SK-N-SH (cell line): ENCODE results near the gene CHST1. TPM values are rescaled to one million over a fixed set of nuclear protein-coding genes. Genes with fewer than 3 reads are reported as not detected.

ENCODE experiments used
- CTCF ChIA-PET: fragments of 300-600, 350-600 bp; formaldehyde crosslinking; extraction: SDS; loops from one replicate; lab custom pipeline; 2021; lab: Yijun Ruan, JAX
- POLR2A ChIA-PET: fragments of 350-600 bp; sonication (Branson Sonifier 250); formaldehyde crosslinking; extraction: SDS; loops from one replicate; lab custom pipeline; 2020; ENCODE audit warnings: antibody characterized with exemption, inconsistent platforms; lab: Yijun Ruan, JAX
- DNase-seq: peaks from one replicate; pipeline ENCODE4 v3.0.0; 2012
- H2AFZ ChIP-seq: fragments of 200-600 bp; sonication (generic); 2 replicates; pipeline ENCODE4 v1.8.1; 2016; ENCODE audit warnings: antibody characterized with exemption, mild to moderate bottlenecking, low read depth
- H3F3A ChIP-seq: fragments of 200-600 bp; sonication (generic); replicated peaks from 2 replicates; pipeline ENCODE3; 2016; ENCODE audit warnings: antibody characterized with exemption, mild to moderate bottlenecking; ENCODE audit not compliant: insufficient read depth
- H3K27ac ChIP-seq, 2 experiments: fragments of 200-500 bp in 1 of 2; fragments of 200-600 bp in 1 of 2; sonication (Bioruptor generic) in 1 of 2; sonication (generic), shearing (Covaris generic) in 1 of 2; 2 replicates each; pipeline versions ENCODE4 v1.5.1 to v1.6.1; 2014 to 2016; ENCODE audit warnings: low read depth in 2 of 2, inconsistent platforms in 1 of 2, low read length in 1 of 2, mild to moderate bottlenecking in 1 of 2, mixed read lengths in 1 of 2
- H3K27me3 ChIP-seq: fragments of 200-600 bp; sonication (generic), shearing (Covaris generic); 2 replicates; pipeline ENCODE4 v1.6.1; 2016; ENCODE audit warnings: mixed run types; ENCODE audit not compliant: insufficient read depth
- H3K36me3 ChIP-seq, 2 experiments: fragments of 200-500 bp in 1 of 2; fragments of 200-600 bp in 1 of 2; sonication (Bioruptor generic) in 1 of 2; sonication (generic) in 1 of 2; replicated peaks in 1 of 2; 2 replicates each; pipeline versions ENCODE3 to v1.5.1; 2014 to 2016; ENCODE audit warnings: low read length in 1 of 2, mild to moderate bottlenecking in 1 of 2; ENCODE audit not compliant: insufficient read depth in 2 of 2, control insufficient read depth in 1 of 2
- H3K4me1 ChIP-seq, 2 experiments: fragments of 200-500 bp in 1 of 2; fragments of 200-600 bp in 1 of 2; sonication (Bioruptor generic) in 1 of 2; sonication (generic), shearing (Covaris generic) in 1 of 2; 2 replicates each; pipeline versions ENCODE4 v1.5.1 to v1.6.1; 2014 to 2016; ENCODE audit warnings: low read depth in 1 of 2, low read length in 1 of 2, mixed run types in 1 of 2; ENCODE audit not compliant: insufficient read depth in 2 of 2, control insufficient read depth in 1 of 2
- H3K4me2 ChIP-seq: fragments of 200-600 bp; sonication (generic), shearing (Covaris generic); 2 replicates; pipeline ENCODE4 v1.6.1; 2017; ENCODE audit warnings: mixed run types
- H3K4me3 ChIP-seq, 2 experiments: fragments of 200-500 bp in 1 of 2; fragments of 200-600 bp in 1 of 2; sonication (Bioruptor generic) in 1 of 2; sonication (generic), shearing (Covaris generic) in 1 of 2; 2 replicates each; pipeline versions ENCODE4 v1.5.1 to v1.8.1; 2014 to 2016; ENCODE audit warnings: low read depth in 2 of 2, inconsistent platforms in 1 of 2, low read length in 1 of 2, mild to moderate bottlenecking in 1 of 2, mixed read lengths in 1 of 2, moderate library complexity in 1 of 2
- H3K79me2 ChIP-seq: fragments of 200-600 bp; sonication (generic); 2 replicates; pipeline ENCODE4 v1.8.1; 2017; ENCODE audit warnings: mild to moderate bottlenecking; ENCODE audit not compliant: insufficient read depth
- H3K9ac ChIP-seq: fragments of 200-600 bp; sonication (generic); 2 replicates; pipeline ENCODE4 v1.6.1; 2017; ENCODE audit warnings: mixed run types
- H3K9me2 ChIP-seq: fragments of 200-600 bp; sonication (generic); 2 replicates; pipeline ENCODE4 v1.6.1; 2017; ENCODE audit warnings: mixed run types
- H3K9me3 ChIP-seq: fragments of 200-600 bp; sonication (generic); 2 replicates; pipeline ENCODE4 v1.6.1; 2017; ENCODE audit warnings: mixed run types, mild to moderate bottlenecking, moderate library complexity
- H4K20me1 ChIP-seq: fragments of 200-600 bp; sonication (generic); 2 replicates; pipeline ENCODE4 v1.6.1; 2017; ENCODE audit warnings: mild to moderate bottlenecking, mixed run types; ENCODE audit not compliant: insufficient read depth
- CHD2 ChIP-seq: fragments of 150-350 bp; IDR thresholded peaks from 2 replicates; pipeline ENCODE4 v1.6.1; 2018; ENCODE audit warnings: low read length; ENCODE audit not compliant: partially characterized antibody
- CTCF ChIP-seq: fragments of 200-600 bp; sonication (generic); IDR thresholded peaks from 2 replicates; pipeline ENCODE4 v1.6.1; 2017; ENCODE audit warnings: antibody characterized with exemption, mild to moderate bottlenecking, moderate library complexity
- IRF3 ChIP-seq: fragments of 150-350 bp; IDR thresholded peaks from 2 replicates; pipeline ENCODE4 v1.6.1; 2016; ENCODE audit warnings: mild to moderate bottlenecking, low read depth, low read length
- JUND ChIP-seq: IDR thresholded peaks from 2 replicates; pipeline ENCODE4 v1.4.0; 2012
- MEF2A ChIP-seq: IDR thresholded peaks from 2 replicates; pipeline ENCODE4 v1.4.0; 2012; ENCODE audit warnings: low read depth, borderline replicate concordance
- MXI1 ChIP-seq: IDR thresholded peaks from 2 replicates; pipeline ENCODE4 v1.6.1; 2012; ENCODE audit warnings: mild to moderate bottlenecking, low read depth, low read length, improper control_type of control experiment
- PBX3 ChIP-seq: IDR thresholded peaks from 2 replicates; pipeline ENCODE4; 2012
- RAD21 ChIP-seq: IDR thresholded peaks from 2 replicates; pipeline ENCODE4 v1.6.1; 2012; ENCODE audit warnings: mild to moderate bottlenecking, low read length
- RCOR1 ChIP-seq: fragments of 150-350 bp; IDR thresholded peaks from 2 replicates; pipeline ENCODE4 v1.6.1; 2017; ENCODE audit warnings: antibody characterized with exemption, low read length
- RFX5 ChIP-seq: IDR thresholded peaks from 2 replicates; pipeline ENCODE4 v1.6.1; 2012; ENCODE audit warnings: mild to moderate bottlenecking, improper control_type of control experiment, low read length
- RXRA ChIP-seq: IDR thresholded peaks from 2 replicates; pipeline ENCODE4 v1.4.0; 2012; ENCODE audit warnings: low read depth, mild to moderate bottlenecking, borderline replicate concordance
- SMC3 ChIP-seq: IDR thresholded peaks from 2 replicates; pipeline ENCODE4 v1.6.1; 2012; ENCODE audit warnings: low read depth, low read length, improper control_type of control experiment
- TEAD4 ChIP-seq: IDR thresholded peaks from 2 replicates; pipeline ENCODE4 v1.4.0; 2012; ENCODE audit warnings: mild to moderate bottlenecking, borderline replicate concordance; ENCODE audit not compliant: insufficient read depth
- WGBS: methylation state at CpG from one replicate; pipeline ENCODE4 v1.1.6; 2017; ENCODE audit warnings: low lambda C conversion rate; 5-methylcytosine and 5-hydroxymethylcytosine counted together
- polyA plus RNA-seq, 3 experiments: library from polyadenylated mRNA; depleted of rRNA; stranded (reverse); fragments of >200 nt; gene quantifications; 2 replicates each; pipeline ENCODE4 v1.2.3, GENCODE V29; 2012
- TF ChIP-seq, protein P1 (sequence below): IDR thresholded peaks from 2 replicates; pipeline ENCODE4 v1.4.0; 2012; ENCODE audit warnings: low read depth, borderline replicate concordance

The CHST1 gene
- polyA plus RNA-seq, 1 of the 3 experiments (the other 2 are of a cell fraction), result 4.9 TPM

GRCh38 chr11:45657496-45658260 is 7.7 kb downstream of the CHST1 start:
- H3K27ac ChIP-seq, result peak overlapping the region in 1 of 2 experiments; percentile 83; a peak in 2 of 4 replicates
- DNase-seq, result no peak
- no peaks in the 10 kb centered on the region for H3F3A ChIP-seq
- peaks cover 43 to 47% of the 10 kb centered on the region in 2 experiments; a peak in 3 of 4 replicates for H3K4me1 ChIP-seq
- H2AFZ ChIP-seq, result peak overlapping the region; percentile 83; the same call in 1 of the 2 replicates
- H3K27me3 ChIP-seq, result no peaks in the 10 kb centered on the region
- H3K36me3 ChIP-seq, result no peaks in the 10 kb centered on the region
- no peaks in the 10 kb centered on the region for H3K9me2 ChIP-seq
- TF ChIP-seq MEF2A (no peak), JUND (no peak), RFX5 (no peak), RXRA (no peak)
- TF ChIP-seq, all 33 proteins: peak for 0
- Histone ChIP-seq H3K4me3 (no peak overlapping the region), H3K4me2 (peak overlapping the region; percentile 83; the same call in 1 of the 2 replicates), H3K9me3 (no peaks in the 10 kb centered on the region), H4K20me1 (no peaks in the 10 kb centered on the region), H3K79me2 (no peaks in the 10 kb centered on the region), H3K9ac (peak overlapping the region; percentile 56)
- POLR2A ChIA-PET, result no interaction called here
- CTCF ChIA-PET, result interaction anchor here (0.9 to 15.3 kb wide), 8 partner anchors 9 to 316 kb away, joined by 3 to 302 read pairs (median 12); partner anchors contain the start of gene CHST1
- WGBS, result 72% methylated on average over 6 of the region's 8 CpGs

DNA sequence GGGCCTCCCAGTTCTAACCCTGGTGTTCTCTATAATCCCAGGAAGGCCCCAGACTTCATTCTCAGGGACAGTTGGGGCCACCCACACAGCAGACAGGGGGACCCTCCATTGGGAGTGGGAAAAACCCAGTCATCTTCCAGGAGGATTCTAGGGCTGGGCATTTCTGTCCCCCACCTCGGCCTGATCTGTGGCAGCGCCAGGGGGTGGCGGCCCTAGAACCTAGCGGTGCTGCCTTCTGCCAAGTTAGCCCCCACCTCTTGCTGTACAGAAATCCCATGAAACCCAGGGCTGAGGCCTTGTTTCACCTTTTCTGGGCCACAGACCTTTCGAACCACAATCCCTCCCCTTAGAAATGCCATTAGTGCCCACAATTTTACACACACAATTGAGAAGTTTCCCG is 9.6 kb downstream of the CHST1 start:
- TF ChIP-seq TEAD4, result no peak
- TF ChIP-seq PBX3, result no peak
- Histone ChIP-seq H3K27me3 (no peaks in the 10 kb centered on the region), H3K4me1 (peaks cover 24 to 30% of the 10 kb centered on the region in 2 experiments; a peak in 3 of 4 replicates), H3K9ac (no peak overlapping the region), H2AFZ (no peak overlapping the region), H3K9me3 (no peaks in the 10 kb centered on the region), H4K20me1 (no peaks in the 10 kb centered on the region), H3K27ac (no peak overlapping the region), H3K4me2 (no peak overlapping the region), H3K4me3 (no peak overlapping the region), H3K36me3 (no peaks in the 10 kb centered on the region), H3K9me2 (no peaks in the 10 kb centered on the region), H3F3A (no peaks in the 10 kb centered on the region), H3K79me2 (no peaks in the 10 kb centered on the region)
- CTCF ChIA-PET, result interaction anchor here (0.6 to 15.3 kb wide), 31 partner anchors 8 to 720 kb away, joined by 3 to 302 read pairs (median 6); partner anchors contain the start of gene CHST1
- DNase-seq, result no peak
- POLR2A ChIA-PET, result no interaction called here
- WGBS, result 84% methylated on average over 2 of the region's 6 CpGs

DNA sequence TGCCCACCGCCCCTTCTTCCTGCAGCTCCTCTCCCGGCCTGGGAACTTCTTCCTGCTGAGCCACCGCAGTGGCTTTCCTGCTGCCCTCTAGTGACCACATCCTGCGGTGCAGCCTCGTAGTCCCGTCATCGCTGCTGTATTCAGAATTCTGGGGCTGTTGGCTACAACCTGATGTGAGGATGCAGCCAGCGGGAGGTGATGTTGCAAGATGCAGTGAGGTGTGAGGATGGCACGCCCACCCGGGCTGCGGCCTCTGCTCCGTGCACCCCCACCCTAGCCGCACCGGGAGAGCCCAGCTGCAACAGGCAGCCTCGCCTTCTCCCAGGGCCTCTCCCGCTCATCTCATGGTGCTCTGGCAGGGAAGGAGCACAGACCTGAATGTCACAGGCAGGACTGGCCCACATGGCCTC is 10.1 kb downstream of the CHST1 start:
- Histone ChIP-seq H3K9me2 (no peaks in the 10 kb centered on the region), H2AFZ (no peak overlapping the region), H3K27ac (no peak overlapping the region), H3K4me1 (peaks cover 19 to 26% of the 10 kb centered on the region in 2 experiments; a peak in 3 of 4 replicates)
- TF ChIP-seq IRF3, result no peak
- no peak for TF ChIP-seq JUND
- 0 out of 2 replicates have a peak, but pooled peaks have one; percentile 44 for TF ChIP-seq RCOR1
- TF ChIP-seq, protein P1, sequence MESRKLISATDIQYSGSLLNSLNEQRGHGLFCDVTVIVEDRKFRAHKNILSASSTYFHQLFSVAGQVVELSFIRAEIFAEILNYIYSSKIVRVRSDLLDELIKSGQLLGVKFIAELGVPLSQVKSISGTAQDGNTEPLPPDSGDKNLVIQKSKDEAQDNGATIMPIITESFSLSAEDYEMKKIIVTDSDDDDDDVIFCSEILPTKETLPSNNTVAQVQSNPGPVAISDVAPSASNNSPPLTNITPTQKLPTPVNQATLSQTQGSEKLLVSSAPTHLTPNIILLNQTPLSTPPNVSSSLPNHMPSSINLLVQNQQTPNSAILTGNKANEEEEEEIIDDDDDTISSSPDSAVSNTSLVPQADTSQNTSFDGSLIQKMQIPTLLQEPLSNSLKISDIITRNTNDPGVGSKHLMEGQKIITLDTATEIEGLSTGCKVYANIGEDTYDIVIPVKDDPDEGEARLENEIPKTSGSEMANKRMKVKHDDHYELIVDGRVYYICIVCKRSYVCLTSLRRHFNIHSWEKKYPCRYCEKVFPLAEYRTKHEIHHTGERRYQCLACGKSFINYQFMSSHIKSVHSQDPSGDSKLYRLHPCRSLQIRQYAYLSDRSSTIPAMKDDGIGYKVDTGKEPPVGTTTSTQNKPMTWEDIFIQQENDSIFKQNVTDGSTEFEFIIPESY, result no peak
- peak; percentile 94 for TF ChIP-seq SMC3
- peak; percentile 51 for TF ChIP-seq CHD2
- peak; percentile 90 for TF ChIP-seq CTCF
- TF ChIP-seq MXI1, result no peak
- TF ChIP-seq RAD21, result peak; percentile 84
- TF ChIP-seq, all 33 proteins: peak for 5
- Histone ChIP-seq H3K36me3 (no peaks in the 10 kb centered on the region), H3F3A (no peaks in the 10 kb centered on the region), H3K4me2 (no peak overlapping the region), H3K9ac (no peak overlapping the region), H3K27me3 (no peaks in the 10 kb centered on the region), H4K20me1 (no peaks in the 10 kb centered on the region), H3K4me3 (peak overlapping the region in 1 of 2 experiments; percentile 40; a peak in 1 of 4 replicates), H3K9me3 (no peaks in the 10 kb centered on the region), H3K79me2 (no peaks in the 10 kb centered on the region)
- DNase-seq, result peak; percentile 93
- ChIA-PET POLR2A (no interaction called here), CTCF (interaction anchor here (0.6 to 15.3 kb wide), 69 partner anchors 8 to 719 kb away, joined by 3 to 302 read pairs (median 4); partner anchors contain the start of gene CHST1)
- 1% methylated on average over 9 of the region's 16 CpGs for WGBS
